ENCODE data around the gene TTC12.
"Not testable (repeated sequence)": the region's sequence is repeated elsewhere in the genome, so short reads cannot be mapped to it uniquely, and the experiment has no call there.

Gene TTC12

GRCh38 chr11:113282898-113283437 is 31.4 kb upstream of the TTC12 start:
- no peak for DNase-seq (ENCODE audit: insufficient read length, low spot score)
- no peak for FAIRE-seq

DNA sequence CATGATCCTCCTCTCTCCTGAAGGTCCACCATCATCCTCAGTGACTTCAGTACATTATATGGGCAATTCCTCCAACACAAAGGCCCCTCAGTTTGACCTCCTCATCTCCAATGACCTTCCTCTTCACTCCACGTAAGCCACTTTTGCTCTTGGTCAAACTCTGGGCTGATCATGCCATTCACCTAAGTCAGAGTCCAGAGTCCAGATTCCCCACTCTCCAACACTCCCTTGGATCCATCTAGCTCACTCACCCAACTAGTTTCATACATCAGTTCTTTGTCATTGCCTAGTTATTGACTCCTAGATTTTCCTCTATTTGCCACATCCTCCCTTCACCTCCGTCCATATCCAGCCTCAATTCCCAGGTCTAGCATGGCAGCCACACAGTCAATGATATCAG is 30.5 kb upstream of the TTC12 start:
- FAIRE-seq (no peak), DNase-seq (ENCODE audit: insufficient read length, low spot score) (no peak)

DNA sequence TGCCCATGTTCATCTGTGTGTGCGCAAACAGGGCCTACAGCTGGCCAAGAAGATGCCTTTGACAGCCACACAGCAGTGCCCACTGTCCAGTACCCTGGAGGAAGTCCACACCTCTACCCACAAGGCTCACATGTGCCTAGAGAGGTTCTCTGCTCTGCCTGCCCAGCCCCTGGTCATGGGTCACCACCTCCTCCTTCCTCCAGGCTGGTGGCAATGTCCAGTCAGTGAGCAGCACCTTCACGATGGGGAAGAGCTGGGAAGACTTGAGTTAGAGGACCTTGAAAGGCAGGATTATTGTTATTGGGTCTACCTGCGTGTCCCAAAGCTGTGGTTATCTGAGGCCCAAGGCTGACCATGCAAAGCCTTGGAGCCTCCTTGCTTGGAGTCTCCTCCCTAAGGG is 28.4 kb upstream of the TTC12 start:
- FAIRE-seq = no peak
- DNase-seq (ENCODE audit: insufficient read length, low spot score) = no peak

DNA sequence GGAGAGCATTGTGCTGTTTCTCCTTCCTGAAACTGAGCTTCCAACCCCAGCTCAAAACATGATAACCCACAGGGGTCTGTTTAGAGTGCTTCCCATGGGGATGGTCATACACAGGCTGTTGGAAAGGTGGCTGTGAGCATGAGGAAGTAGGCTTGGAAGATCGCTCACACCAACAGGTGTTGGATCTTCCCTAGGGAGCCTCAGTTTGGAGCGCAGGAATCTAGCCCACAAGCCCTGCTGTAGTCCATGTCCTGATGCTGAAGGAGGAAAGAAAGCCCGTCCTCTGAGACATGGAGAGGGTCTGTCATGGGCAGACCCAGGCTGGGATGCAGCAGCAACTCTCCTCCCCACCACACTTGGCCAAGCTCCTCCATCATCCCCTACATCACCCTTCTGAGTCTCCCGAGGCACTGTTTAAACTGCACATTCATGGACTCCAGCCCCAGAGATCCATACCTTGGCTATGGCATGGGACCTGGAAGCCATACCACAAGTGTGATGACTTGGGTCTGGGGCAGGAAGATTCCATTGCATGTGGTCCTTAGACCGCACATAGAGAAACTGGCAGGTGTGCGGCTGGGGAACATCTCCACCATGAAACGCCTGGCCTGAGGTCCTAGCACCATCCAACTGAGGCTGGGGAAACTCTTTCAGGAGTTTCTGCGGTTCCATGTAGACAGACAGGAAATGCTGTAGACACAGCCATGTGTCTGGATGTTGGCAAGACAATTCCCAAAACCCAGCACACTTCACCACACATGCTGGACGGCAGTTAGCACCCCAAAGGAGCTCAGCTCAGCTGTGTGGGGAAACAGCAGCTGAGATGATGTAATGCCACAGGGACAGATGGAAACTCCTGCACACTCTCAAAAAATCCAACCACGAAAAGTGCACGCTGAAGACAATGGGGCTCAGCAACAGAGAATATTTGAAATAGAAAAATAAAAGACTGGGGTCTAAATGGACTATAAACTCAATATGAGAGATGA is 27.6 kb upstream of the TTC12 start:
- DNase-seq (ENCODE audit: insufficient read length, low spot score) (no peak), FAIRE-seq (no peak)

GRCh38 chr11:113287801-113288200 is 26.6 kb upstream of the TTC12 start:
- FAIRE-seq (no peak), DNase-seq (ENCODE audit: insufficient read length, low spot score) (no peak)

DNA sequence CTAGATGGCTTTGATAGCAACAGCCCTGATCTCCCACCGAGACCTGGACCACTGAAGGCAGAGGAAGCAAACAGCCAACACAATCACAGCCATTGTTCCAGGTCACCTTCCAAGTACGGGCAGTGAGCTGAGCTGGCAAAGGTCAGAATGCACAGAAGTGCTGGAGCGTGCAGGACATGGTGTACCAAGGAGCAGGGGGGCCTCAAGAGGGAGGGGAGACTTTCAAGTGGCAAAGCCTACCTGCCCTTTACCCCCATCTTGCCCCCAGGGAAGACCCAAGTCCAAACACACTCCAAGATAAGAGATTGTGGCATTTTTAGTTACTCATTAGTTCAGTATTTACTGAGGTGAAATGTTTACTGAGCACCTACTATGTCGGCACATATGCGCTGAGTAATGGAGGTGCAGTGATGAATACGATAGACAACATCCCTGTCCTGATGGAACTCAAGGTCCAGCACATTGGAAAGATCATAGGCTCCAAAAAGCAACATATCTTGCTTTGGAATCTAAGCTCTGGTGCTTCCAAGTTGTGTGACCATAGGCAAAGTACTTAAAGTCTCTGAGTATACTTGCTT is 26.0 kb upstream of the TTC12 start:
- FAIRE-seq = no peak
- DNase-seq (ENCODE audit: insufficient read length, low spot score) = no peak

DNA sequence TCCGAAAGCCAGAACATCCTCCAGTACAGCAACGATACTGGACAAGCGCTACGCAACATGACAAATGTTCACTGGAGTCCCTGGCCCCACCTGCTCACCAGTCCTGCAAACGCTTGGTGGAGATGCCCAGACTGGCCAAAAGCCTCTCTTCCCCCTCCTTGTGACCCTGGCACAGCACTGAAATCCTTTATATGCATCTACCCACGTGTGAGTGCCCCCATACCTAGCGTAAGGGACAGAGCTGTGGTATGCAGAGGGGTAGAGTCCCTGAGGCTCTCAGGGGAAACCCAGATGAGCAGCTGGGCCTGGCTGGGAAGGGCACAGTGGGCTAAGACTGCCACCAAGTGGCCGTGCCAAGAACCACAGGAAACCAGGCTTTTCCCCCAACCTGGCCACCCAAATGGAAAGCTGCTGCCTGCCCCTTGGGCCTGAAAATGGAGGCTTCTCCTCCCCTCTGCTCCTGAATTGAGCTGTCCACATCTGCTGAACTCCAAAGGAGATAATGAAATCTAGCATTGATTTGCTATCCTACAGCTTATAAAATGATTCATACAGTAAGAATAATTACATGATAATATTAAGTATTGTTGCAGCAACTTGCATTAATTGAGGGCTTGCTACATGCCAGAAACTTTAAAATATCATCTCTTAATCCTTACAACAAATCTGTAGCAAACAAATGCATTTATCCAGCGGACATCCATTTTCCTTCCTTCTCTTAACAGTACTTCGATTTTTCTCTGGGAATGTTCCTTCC is 24.8 kb upstream of the TTC12 start:
- DNase-seq (ENCODE audit: insufficient read length, low spot score) (peak; percentile 72), FAIRE-seq (peak; percentile 26)

DNA sequence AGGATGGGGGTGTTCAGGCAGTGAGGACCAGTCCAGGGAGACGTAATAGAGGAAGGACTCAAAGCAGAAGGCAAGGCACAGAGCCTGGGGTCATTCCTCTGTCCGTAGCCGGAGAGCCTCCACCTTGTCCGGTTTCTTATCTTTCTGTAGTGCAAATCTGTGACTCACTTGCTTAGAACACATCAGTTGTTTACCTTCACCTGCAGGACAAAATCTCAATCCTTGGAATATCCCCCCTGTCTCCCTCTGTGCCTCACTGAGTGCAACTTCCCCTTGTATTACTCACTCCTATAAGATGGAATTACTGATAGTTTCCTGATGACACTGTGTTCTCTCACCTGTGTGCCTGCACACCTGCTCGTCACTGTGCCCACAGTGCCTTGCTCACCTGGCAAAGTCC is 20.4 kb upstream of the TTC12 start:
- DNase-seq (ENCODE audit: insufficient read length, low spot score) = no peak
- FAIRE-seq = peak; percentile 75

GRCh38 chr11:113295993-113296392 is 18.4 kb upstream of the TTC12 start:
- no peak for DNase-seq (ENCODE audit: insufficient read length, low spot score)

DNA sequence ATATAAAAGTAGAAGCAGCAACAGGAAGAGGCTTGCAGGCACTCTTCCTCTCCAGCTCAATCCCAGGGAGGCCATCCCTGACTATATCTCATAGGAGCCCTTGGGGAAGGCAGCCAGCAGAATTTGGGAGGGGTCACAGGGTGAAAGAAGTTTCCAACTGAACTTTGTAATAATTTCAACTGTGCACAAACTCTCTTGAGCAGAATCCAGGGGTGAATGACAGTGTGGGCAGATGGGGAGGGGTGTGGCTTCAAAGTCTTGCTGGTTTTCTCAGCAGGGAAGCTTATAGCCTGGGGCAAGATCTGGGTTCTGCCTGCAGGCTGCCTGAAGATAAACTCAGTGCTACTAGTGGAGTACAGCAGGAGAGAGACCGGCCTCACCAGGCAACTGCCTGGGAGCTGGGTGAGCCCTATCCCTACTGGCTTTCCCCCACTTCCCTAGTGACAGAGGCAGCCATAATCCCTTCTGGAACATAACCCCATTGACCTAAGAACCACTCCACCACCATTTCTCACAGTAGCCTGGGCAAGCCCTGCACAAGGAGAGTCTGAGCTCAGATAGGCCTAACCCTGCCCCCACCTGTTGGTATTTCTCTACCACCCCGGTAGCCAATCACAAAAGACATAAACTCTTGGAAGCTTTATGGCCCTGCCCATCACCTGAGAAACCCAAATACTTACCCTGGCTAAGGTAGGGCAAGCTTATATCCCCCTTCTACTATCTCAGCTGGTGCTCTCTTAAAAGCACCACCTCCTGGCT is 17.8 kb upstream of the TTC12 start:
- DNase-seq (ENCODE audit: insufficient read length, low spot score) = no peak
- no peak for FAIRE-seq

More at GRCh38 chr11:113295993-113296392, 18.4 kb upstream of the TTC12 start:
- FAIRE-seq = no peak

DNA sequence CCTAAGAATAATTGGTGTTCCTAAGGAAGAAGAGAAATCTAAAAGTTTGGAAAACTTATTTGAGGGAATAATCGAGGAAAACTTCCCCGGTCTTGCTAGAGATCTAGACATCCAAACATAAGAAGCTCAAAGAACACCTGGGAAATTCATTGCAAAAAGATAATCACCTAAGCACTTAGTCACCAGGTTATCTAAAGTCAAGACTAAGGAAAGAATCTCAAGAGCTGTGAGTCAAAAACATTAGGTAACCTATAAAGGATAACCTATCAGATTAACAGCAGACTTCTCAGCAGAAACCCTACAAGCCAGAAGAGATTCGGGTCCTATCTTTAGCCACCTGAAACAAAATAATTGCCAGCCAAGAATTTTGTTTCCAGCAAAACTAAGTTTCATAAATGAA is 15.9 kb upstream of the TTC12 start:
- DNase-seq (ENCODE audit: insufficient read length, low spot score); FAIRE-seq: not testable (repeated sequence)

DNA sequence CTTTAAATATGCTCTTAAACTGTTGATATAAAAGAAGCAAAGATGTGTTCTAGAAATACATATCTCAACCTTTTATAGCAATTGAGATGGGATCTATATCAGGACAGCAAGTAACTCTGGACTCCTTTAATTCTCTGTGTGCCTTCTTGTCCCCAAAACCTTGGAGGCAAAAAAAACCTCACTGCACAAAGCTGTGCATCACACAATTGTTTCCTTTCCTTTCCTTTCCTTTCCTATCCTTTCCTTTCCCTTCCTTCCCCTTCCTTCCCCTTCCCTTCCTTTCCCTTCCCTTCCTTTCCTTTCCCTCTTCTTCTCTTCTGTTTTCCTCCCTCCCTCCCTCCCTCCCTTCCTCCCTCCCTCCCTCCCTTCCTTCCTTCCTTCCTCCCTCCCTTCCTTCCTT is 9.5 kb upstream of the TTC12 start:
- no peak for FAIRE-seq
- DNase-seq (ENCODE audit: insufficient read length, low spot score) = no peak

GRCh38 chr11:113305440-113306336 is 8.7 kb upstream of the TTC12 start:
- peak; percentile 74 for DNase-seq (ENCODE audit: insufficient read length, low spot score)
- peak; percentile 95 for FAIRE-seq

GRCh38 chr11:113308601-113309000 is 5.8 kb upstream of the TTC12 start:
- FAIRE-seq (no peak), DNase-seq (ENCODE audit: insufficient read length, low spot score) (no peak)

- FAIRE-seq = no peak
- DNase-seq (ENCODE audit: insufficient read length, low spot score) = no peak
These were observed 2.8 kb upstream of the TTC12 start for GRCh38 chr11:113311536-113311935.

- FAIRE-seq = no peak
These were observed 782 bp upstream of the TTC12 start for GRCh38 chr11:113313601-113314000.

DNA sequence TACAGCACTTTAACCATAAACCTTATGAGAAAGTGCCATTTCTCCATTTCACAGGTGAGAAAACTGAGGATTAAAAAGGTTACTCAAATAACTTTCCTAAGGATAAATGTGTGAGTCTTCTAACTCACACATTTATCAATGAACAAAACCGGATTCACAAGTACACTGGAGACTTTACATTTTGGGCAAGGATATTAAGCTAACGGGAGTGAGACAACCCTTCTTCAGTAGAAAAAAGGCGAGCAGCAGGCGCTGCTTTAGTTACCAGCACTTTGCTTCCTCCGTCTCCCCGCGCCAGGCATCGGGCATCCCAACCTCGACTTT is 356 bp upstream of the TTC12 start:
- DNase-seq (ENCODE audit: insufficient read length, low spot score) = no peak
- no peak for FAIRE-seq

More at GRCh38 chr11:113313601-113314000, 782 bp upstream of the TTC12 start:
- no peak for DNase-seq (ENCODE audit: insufficient read length, low spot score)

- no peak for FAIRE-seq
- DNase-seq (ENCODE audit: insufficient read length, low spot score) = no peak
These were observed 1.4 kb downstream of the TTC12 start for GRCh38 chr11:113315811-113316210.

DNA sequence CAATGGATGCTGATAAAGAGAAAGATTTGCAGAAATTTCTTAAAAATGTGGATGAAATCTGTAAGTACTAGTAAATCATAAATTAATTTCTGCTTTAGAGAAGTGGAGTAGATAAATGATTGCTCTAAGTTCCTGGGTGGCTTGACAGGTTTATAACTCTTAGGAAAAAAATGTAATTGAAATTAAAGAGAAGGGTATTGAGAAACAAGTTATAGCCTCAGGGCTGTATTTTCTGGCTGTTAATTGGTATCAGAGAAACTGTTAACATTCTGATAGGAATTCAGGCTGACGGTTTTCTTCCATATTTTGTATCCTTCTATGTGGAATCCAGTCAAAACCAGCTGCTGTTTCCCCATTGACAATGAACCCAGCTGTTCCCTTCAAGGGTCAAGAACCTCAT is 1.9 kb downstream of the TTC12 start:
- no peak for FAIRE-seq
- no peak for DNase-seq (ENCODE audit: insufficient read length, low spot score)
